IMR-90 (cell line): ENCODE data around the gene NR0B2. TPM values are rescaled to one million over a fixed set of nuclear protein-coding genes. Genes with fewer than 3 reads are reported as not detected.

Source experiments
- ATAC-seq: fragments of 200-7000 bp; cut with Tn5 transposase; 2 replicates; pipeline ENCODE4 v1.9.1; 2020; ENCODE audit warnings: low read depth, mild to moderate bottlenecking, moderate library complexity
- BruUV-seq: library from RNA; stranded (reverse); fragments of 400-500 nt; replicated peaks from 2 replicates; lab custom pipeline; 2021; lab: Mats Ljungman, UMichigan
- CTCF ChIA-PET: fragments of 300-600 bp; formaldehyde crosslinking; extraction: SDS; loops from one replicate; lab custom pipeline; 2021; ENCODE audit warnings: antibody characterized with exemption; lab: Yijun Ruan, JAX
- POLR2A ChIA-PET: fragments of 300-600 bp; sonication (Branson Sonifier 250); formaldehyde crosslinking; loops from one replicate; lab custom pipeline; 2022; ENCODE audit warnings: antibody characterized with exemption; ENCODE audit not compliant: unreplicated experiment; lab: Charles Lee
- DNase-seq: peaks from one replicate; pipeline ENCODE4 v3.0.0; 2013
- H2AFZ ChIP-seq: replicated peaks from 2 replicates; pipeline ENCODE3; 2013; ENCODE audit warnings: low read length, mild to moderate bottlenecking; ENCODE audit not compliant: poor library complexity
- H2AK5ac ChIP-seq: 2 replicates; pipeline ENCODE4 v1.6.1; 2013; ENCODE audit warnings: low read depth, low read length, inconsistent platforms
- H2AK9ac ChIP-seq: replicated peaks from 2 replicates; pipeline ENCODE3; 2013; ENCODE audit warnings: mild to moderate bottlenecking, low read depth, low read length, moderate library complexity; ENCODE audit not compliant: poor library complexity
- H2BK120ac ChIP-seq: 2 replicates; pipeline ENCODE4 v1.6.1; 2013; ENCODE audit warnings: low read depth, low read length, inconsistent platforms
- H2BK15ac ChIP-seq: 3 replicates; pipeline ENCODE4 v1.6.1; 2013; ENCODE audit warnings: low read depth, low read length, inconsistent platforms
- H2BK20ac ChIP-seq: 2 replicates; pipeline ENCODE4 v1.6.1; 2013; ENCODE audit warnings: low read depth, mild to moderate bottlenecking, inconsistent platforms, low read length, moderate library complexity
- H2BK5ac ChIP-seq: 2 replicates; pipeline ENCODE4 v1.6.1; 2013; ENCODE audit warnings: mild to moderate bottlenecking, low read depth, low read length, inconsistent platforms; ENCODE audit not compliant: poor library complexity, severe bottlenecking
- H3K14ac ChIP-seq: replicated peaks from 2 replicates; pipeline ENCODE4 v1.6.1; 2013; ENCODE audit warnings: low read depth, low read length, inconsistent platforms
- H3K18ac ChIP-seq: 2 replicates; pipeline ENCODE4 v1.6.1; 2013; ENCODE audit warnings: low read depth, low read length, control low read depth
- H3K23ac ChIP-seq: 2 replicates; pipeline ENCODE4 v1.6.1; 2013; ENCODE audit warnings: low read depth, low read length, inconsistent platforms
- H3K27ac ChIP-seq: 2 replicates; pipeline ENCODE4 v1.5.1; 2013; ENCODE audit warnings: mild to moderate bottlenecking, control low read depth, low read length; ENCODE audit not compliant: insufficient read depth
- H3K27me3 ChIP-seq: 2 replicates; pipeline ENCODE4 v1.6.1; 2013; ENCODE audit warnings: low read length; ENCODE audit not compliant: control insufficient read depth, insufficient read depth
- H3K36me3 ChIP-seq: 2 replicates; pipeline ENCODE4 v1.6.1; 2013; ENCODE audit warnings: low read length, mixed read lengths; ENCODE audit not compliant: control insufficient read depth, insufficient read depth
- H3K4ac ChIP-seq: 2 replicates; pipeline ENCODE4 v1.6.1; 2013; ENCODE audit warnings: low read depth, low read length, inconsistent platforms
- H3K4me1 ChIP-seq: 2 replicates; pipeline ENCODE4 v1.6.1; 2013; ENCODE audit warnings: low read length, mixed read lengths; ENCODE audit not compliant: control insufficient read depth, insufficient read depth
- H3K4me2 ChIP-seq: 2 replicates; pipeline ENCODE4 v1.6.1; 2013; ENCODE audit warnings: low read depth, mild to moderate bottlenecking, control low read depth, low read length, moderate library complexity
- H3K4me3 ChIP-seq: 2 replicates; pipeline ENCODE4 v1.5.1; 2013; ENCODE audit warnings: low read depth, mild to moderate bottlenecking, control low read depth, low read length, moderate library complexity; ENCODE audit not compliant: insufficient read depth
- H3K56ac ChIP-seq: 2 replicates; pipeline ENCODE4 v1.6.1; 2013; ENCODE audit warnings: low read length, inconsistent platforms; ENCODE audit not compliant: insufficient read depth; ENCODE audit errors: extremely low read depth
- H3K79me1 ChIP-seq, 2 experiments: 2 replicates each; pipeline ENCODE4 v1.6.1; 2013; ENCODE audit warnings: low read length in 2 of 2, inconsistent platforms in 1 of 2, low read depth in 1 of 2
- H3K9ac ChIP-seq: 2 replicates; pipeline ENCODE4 v1.6.1; 2013; ENCODE audit warnings: low read depth, low read length, control low read depth
- H3K9me1 ChIP-seq: 2 replicates; pipeline ENCODE4 v1.6.1; 2013; ENCODE audit warnings: low read length, inconsistent platforms; ENCODE audit not compliant: insufficient read depth
- H3K9me3 ChIP-seq: 2 replicates; pipeline ENCODE4 v1.6.1; 2013; ENCODE audit warnings: low read length; ENCODE audit not compliant: control insufficient read depth, insufficient read depth
- H4K20me1 ChIP-seq: 2 replicates; pipeline ENCODE4 v1.6.1; 2013; ENCODE audit warnings: low read length, inconsistent platforms; ENCODE audit not compliant: insufficient read depth
- H4K5ac ChIP-seq: 2 replicates; pipeline ENCODE4 v1.6.1; 2013; ENCODE audit warnings: mild to moderate bottlenecking, low read depth, low read length, control low read depth
- H4K8ac ChIP-seq, 2 experiments: 2 replicates each; pipeline ENCODE4 v1.6.1; 2013; ENCODE audit warnings: low read depth in 2 of 2, low read length in 2 of 2, control low read depth in 1 of 2, inconsistent platforms in 1 of 2
- H4K91ac ChIP-seq: 2 replicates; pipeline ENCODE4 v1.6.1; 2013; ENCODE audit warnings: low read depth, low read length, inconsistent platforms; ENCODE audit not compliant: insufficient read depth
- BHLHE40 ChIP-seq: fragments of 150-350 bp; IDR thresholded peaks from 2 replicates; pipeline ENCODE4 v1.6.1; 2016; ENCODE audit warnings: mild to moderate bottlenecking, low read depth, low read length
- CEBPB ChIP-seq: IDR thresholded peaks from 2 replicates; pipeline ENCODE4 v1.6.1; 2012; ENCODE audit warnings: low read depth, low read length, improper control_type of control experiment
- NFE2L2 ChIP-seq: fragments of 150-350 bp; IDR thresholded peaks from 2 replicates; pipeline ENCODE4 v1.6.1; 2016; ENCODE audit warnings: low read depth, mild to moderate bottlenecking, low read length
- POLR2A ChIP-seq: IDR thresholded peaks from 2 replicates; pipeline ENCODE4 v1.6.1; 2012; ENCODE audit warnings: mild to moderate bottlenecking, low read depth, low read length
- RFX5 ChIP-seq: IDR thresholded peaks from 2 replicates; pipeline ENCODE4 v1.8.0; 2012; ENCODE audit warnings: low read depth, mild to moderate bottlenecking, low read length, moderate library complexity
- WGBS, 2 experiments: methylation state at CpG; one replicate each; pipeline versions ENCODE4 v1.1.5 to v1.1.7; 2013; ENCODE audit warnings: missing lambda C conversion rate in 2 of 2; ENCODE audit not compliant: insufficient read length in 1 of 2; ENCODE audit errors: extremely low coverage in 2 of 2; 5-methylcytosine and 5-hydroxymethylcytosine counted together
- dilution Hi-C: fragments of 300-500 bp; cut with HindIII; formaldehyde crosslinking; loops from one replicate; pipeline ENCODE4 v1.14.3; 2018; ENCODE audit warnings: low sequenced_read_pairs; ENCODE audit not compliant: unreplicated experiment
- in situ Hi-C: fragments of 300-500 bp; cut with MboI; formaldehyde crosslinking; loops from 3 replicates; pipeline ENCODE4 v1.14.3; 2019; ENCODE audit warnings: low sequenced_read_pairs, inconsistent platforms, mixed read lengths
- intact Hi-C: fragments of 100-400 bp; cut with micrococcal nuclease; formaldehyde crosslinking; loops from 2 replicates; pipeline ENCODE4 v1.10.0; 2022
- polyA plus RNA-seq, 3 experiments: library from polyadenylated mRNA; depleted of rRNA; stranded (reverse); fragments of >200 nt; gene quantifications; 2 replicates each; pipeline ENCODE4 v1.2.3, GENCODE V29; 2012; ENCODE audit warnings: low replicate concordance in 1 of 3
- total RNA-seq: library from RNA; depleted of rRNA; stranded (reverse); fragments of >200 nt; gene quantifications from 2 replicates; pipeline ENCODE4 v1.2.3, GENCODE V29; 2012
- TF ChIP-seq, protein P1 (sequence below): fragments of 150-350 bp; IDR thresholded peaks from 2 replicates; pipeline ENCODE4 v1.6.1; 2016; ENCODE audit warnings: low read depth, mild to moderate bottlenecking, low read length, moderate library complexity, borderline replicate concordance
- TF ChIP-seq, protein P2 (sequence below): fragments of 150-350 bp; IDR thresholded peaks from 2 replicates; pipeline ENCODE4 v1.6.1; 2017; ENCODE audit warnings: mild to moderate bottlenecking, antibody characterized with exemption, low read length, low read depth

The NR0B2 gene
- total and polyA plus RNA-seq, 2 of the 4 experiments (the other 2 are of a cell fraction), result not detected

DNA sequence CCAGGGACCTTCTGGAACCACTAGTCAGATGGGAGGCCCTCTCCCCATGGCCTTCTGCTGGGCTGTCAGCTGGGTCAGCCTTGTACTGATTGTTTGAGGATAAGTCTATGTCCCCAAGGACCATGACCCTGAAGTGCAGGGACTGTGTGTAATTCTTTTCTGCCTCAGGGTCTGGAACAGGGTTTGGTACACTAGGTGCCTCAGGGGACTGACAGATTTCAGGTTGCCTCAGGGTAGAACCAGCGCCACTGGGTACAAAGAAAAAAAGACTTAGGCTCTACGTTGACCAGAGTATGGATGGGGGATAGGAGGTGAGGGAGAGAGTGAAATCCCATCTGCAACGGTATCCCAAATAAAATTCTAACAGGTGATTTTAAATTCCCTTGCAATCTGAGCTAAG, 43.5 kb upstream of the NR0B2 start:
- Histone ChIP-seq H4K5ac (no peak overlapping the region), H3K4me1 (peaks cover 14% of the 10 kb centered on the region), H3K9me3 (peaks cover 7% of the 10 kb centered on the region), H3K4me2 (no peak overlapping the region), H3K36me3 (no peaks in the 10 kb centered on the region), H4K91ac (no peak overlapping the region), H3K9ac (no peak overlapping the region), H3K9me1 (peaks cover 7% of the 10 kb centered on the region; the same call in 1 of the 2 replicates), H2BK20ac (no peak overlapping the region), H2AK5ac (no peak overlapping the region), H3K23ac (no peak overlapping the region), H3K18ac (no peak overlapping the region), H2BK120ac (no peak overlapping the region), H3K14ac (no peak overlapping the region), H3K4ac (no peak overlapping the region), H4K8ac (no peak overlapping the region), H4K20me1 (peaks cover 3% of the 10 kb centered on the region; the same call in 1 of the 2 replicates), H2AFZ (no peak overlapping the region), H3K56ac (no peak overlapping the region), H3K27ac (no peak overlapping the region), H2BK5ac (no peak overlapping the region), H3K27me3 (peaks cover 11% of the 10 kb centered on the region), H2BK15ac (no peak overlapping the region), H3K79me1 (no peaks in the 10 kb centered on the region), H3K4me3 (no peak overlapping the region), H2AK9ac (no peak overlapping the region)
- TF ChIP-seq CEBPB (no peak), NFE2L2 (no peak), BHLHE40 (no peak), POLR2A (no peak), RFX5 (no peak)
- TF ChIP-seq, protein P1, sequence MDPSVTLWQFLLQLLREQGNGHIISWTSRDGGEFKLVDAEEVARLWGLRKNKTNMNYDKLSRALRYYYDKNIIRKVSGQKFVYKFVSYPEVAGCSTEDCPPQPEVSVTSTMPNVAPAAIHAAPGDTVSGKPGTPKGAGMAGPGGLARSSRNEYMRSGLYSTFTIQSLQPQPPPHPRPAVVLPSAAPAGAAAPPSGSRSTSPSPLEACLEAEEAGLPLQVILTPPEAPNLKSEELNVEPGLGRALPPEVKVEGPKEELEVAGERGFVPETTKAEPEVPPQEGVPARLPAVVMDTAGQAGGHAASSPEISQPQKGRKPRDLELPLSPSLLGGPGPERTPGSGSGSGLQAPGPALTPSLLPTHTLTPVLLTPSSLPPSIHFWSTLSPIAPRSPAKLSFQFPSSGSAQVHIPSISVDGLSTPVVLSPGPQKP, result no peak
- TF ChIP-seq, protein P2, sequence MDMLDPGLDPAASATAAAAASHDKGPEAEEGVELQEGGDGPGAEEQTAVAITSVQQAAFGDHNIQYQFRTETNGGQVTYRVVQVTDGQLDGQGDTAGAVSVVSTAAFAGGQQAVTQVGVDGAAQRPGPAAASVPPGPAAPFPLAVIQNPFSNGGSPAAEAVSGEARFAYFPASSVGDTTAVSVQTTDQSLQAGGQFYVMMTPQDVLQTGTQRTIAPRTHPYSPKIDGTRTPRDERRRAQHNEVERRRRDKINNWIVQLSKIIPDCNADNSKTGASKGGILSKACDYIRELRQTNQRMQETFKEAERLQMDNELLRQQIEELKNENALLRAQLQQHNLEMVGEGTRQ, result no peak
- ChIA-PET POLR2A (no interaction called here), CTCF (no interaction called here)
- dilution Hi-C loops (no loop called here), in situ Hi-C loops (no loop called here), intact Hi-C loops (no loop called here)
- ATAC-seq (no peak), DNase-seq (no peak)
- WGBS, 2 experiments, result no CpG with 5 or more reads among the region's 3 CpGs
- no TSS peak for BruUV-seq
